ENCODE data around the gene NRP2. TPM values are rescaled to one million over a fixed set of nuclear protein-coding genes. Genes with fewer than 3 reads are reported as not detected.

The NRP2 gene
- total RNA-seq, 1 donor from 2014 or later = 90.3 TPM

DNA sequence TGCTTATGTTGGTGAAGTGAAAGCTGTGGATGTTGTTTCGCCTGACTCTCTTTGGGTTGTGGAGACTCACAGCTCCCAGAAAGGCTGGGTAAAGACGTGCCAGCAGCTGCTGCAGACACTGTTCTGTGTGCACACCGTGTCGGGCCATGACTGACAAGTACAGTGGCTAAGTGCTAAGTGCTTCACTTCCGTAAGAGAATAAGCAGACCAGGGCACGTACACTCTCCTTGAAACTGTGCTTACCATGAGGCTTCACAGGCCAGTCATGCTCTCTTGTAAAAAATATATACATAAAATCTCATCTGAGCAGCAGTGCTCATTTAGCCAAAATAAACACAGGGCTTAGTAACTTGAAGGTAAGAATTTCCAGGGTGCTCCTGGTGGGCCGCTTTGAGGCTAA lies 86.0 kb downstream of the NRP2 start:
- TF ChIP-seq, protein P1, sequence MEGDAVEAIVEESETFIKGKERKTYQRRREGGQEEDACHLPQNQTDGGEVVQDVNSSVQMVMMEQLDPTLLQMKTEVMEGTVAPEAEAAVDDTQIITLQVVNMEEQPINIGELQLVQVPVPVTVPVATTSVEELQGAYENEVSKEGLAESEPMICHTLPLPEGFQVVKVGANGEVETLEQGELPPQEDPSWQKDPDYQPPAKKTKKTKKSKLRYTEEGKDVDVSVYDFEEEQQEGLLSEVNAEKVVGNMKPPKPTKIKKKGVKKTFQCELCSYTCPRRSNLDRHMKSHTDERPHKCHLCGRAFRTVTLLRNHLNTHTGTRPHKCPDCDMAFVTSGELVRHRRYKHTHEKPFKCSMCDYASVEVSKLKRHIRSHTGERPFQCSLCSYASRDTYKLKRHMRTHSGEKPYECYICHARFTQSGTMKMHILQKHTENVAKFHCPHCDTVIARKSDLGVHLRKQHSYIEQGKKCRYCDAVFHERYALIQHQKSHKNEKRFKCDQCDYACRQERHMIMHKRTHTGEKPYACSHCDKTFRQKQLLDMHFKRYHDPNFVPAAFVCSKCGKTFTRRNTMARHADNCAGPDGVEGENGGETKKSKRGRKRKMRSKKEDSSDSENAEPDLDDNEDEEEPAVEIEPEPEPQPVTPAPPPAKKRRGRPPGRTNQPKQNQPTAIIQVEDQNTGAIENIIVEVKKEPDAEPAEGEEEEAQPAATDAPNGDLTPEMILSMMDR (conservative IDR thresholded peaks at IDR 0.05) = no peak
- H3K27ac Mint-ChIP-seq (ENCODE audit: unreplicated experiment) = no peak overlapping the region
- no peak overlapping the region for H3K4me3 Mint-ChIP-seq
- H3K4me1 Mint-ChIP-seq = peaks cover 54% of the 10 kb centered on the region
- no peak for DNase-seq (ENCODE audit: low read depth, low spot score)
- no peaks in the 10 kb centered on the region for H3K9me3 Mint-ChIP-seq
- peaks cover 12% of the 10 kb centered on the region for H3K36me3 Mint-ChIP-seq (ENCODE audit: low read depth)
- H3K27me3 Mint-ChIP-seq (ENCODE audit: low read depth) = no peaks in the 10 kb centered on the region

DNA sequence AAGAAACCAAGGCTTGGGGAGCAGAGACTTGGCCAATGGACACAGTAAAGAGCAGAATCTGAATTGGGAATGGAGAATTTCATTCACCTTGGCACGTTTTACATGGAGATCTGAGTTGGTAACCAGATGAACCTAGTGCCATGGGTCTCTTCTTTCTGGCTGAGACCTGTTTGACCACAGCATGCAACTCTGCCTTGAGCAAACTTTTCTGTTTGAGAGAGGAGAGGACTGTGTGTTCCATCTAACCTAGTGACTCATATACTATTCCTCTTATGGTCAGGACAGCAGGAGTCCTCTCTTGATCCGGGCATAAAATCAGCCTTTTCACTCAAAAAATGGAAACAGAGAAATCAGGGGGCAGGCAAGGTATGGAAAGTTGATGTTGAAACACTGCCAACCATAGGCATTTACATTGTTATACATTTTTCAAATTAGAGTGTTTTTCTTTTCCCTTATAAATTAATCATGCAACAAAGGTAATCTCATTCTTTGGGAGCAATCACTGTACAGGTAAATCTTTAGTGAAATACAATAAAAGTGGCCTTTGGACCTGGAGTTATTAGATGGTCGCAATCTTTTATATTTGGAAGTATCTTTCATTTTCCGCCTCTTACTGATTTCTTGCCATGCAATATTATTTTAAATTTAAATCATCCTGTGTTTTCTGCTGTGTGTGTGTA lies 86.7 kb downstream of the NRP2 start:
- Mint-ChIP-seq H3K36me3 (ENCODE audit: low read depth) (peaks cover 12% of the 10 kb centered on the region), H3K4me1 (peaks cover 48% of the 10 kb centered on the region)
- DNase-seq (ENCODE audit: low read depth, low spot score) = no peak

DNA sequence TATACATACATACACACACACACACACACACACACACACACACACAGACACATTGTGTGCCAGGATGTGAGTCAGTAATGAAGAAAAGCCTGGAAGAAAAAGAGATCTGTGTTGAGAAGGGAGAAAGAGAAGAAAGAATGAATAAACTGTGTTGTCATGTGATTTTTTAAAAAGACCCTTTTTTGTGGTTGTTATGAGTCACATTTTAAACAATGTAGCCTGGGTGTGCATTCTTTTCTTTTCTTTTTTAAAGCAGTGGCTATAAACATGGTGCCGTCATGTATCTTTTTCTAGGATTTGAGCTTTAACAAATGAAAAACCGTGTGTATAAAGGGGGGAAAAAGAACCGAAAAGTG lies 87.2 kb downstream of the NRP2 start:
- H3K27me3 Mint-ChIP-seq (ENCODE audit: low read depth) = no peaks in the 10 kb centered on the region
- TF ChIP-seq, protein P1 (conservative IDR thresholded peaks at IDR 0.05) = no peak
- peaks cover 48% of the 10 kb centered on the region for H3K4me1 Mint-ChIP-seq
- H3K27ac Mint-ChIP-seq (ENCODE audit: unreplicated experiment) = peak overlapping the region; percentile 93
- H3K36me3 Mint-ChIP-seq (ENCODE audit: low read depth) = peaks cover 12% of the 10 kb centered on the region
- no peak for DNase-seq (ENCODE audit: low read depth, low spot score)
- no peaks in the 10 kb centered on the region for H3K9me3 Mint-ChIP-seq
- no peak overlapping the region for H3K4me3 Mint-ChIP-seq

More for the DNA sequence above, 86.7 kb downstream of the NRP2 start:
- H3K27me3 Mint-ChIP-seq (ENCODE audit: low read depth) = no peaks in the 10 kb centered on the region
- no peak overlapping the region for H3K4me3 Mint-ChIP-seq
- no peak overlapping the region for H3K27ac Mint-ChIP-seq (ENCODE audit: unreplicated experiment)
- TF ChIP-seq, protein P1 (conservative IDR thresholded peaks at IDR 0.05) = no peak
- H3K9me3 Mint-ChIP-seq = no peaks in the 10 kb centered on the region

DNA sequence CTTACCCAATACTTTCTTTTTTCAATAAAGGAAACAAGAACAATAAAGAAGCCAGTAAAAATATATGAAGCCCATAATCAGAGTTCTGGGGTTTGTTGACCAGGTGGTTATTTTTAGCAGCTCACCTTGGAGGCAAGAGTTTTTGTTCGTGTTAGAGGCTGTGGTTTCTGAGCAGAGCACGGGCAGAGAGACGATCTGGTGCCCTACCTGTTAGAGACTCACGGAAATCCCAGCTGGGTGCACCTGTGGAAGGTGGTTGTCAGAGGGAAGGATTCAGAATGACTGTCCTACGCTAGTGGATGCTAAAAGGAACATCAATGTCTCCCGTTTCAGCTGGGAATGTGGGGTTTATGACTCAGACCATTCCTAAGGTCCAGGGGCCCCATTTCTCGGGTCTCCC lies 87.6 kb downstream of the NRP2 start:
- TF ChIP-seq, protein P1 (conservative IDR thresholded peaks at IDR 0.05) = no peak
- DNase-seq (ENCODE audit: low read depth, low spot score) = no peak
- Mint-ChIP-seq H3K27ac (ENCODE audit: unreplicated experiment) (no peak overlapping the region), H3K36me3 (ENCODE audit: low read depth) (peaks cover 12% of the 10 kb centered on the region), H3K9me3 (no peaks in the 10 kb centered on the region), H3K4me1 (peaks cover 48% of the 10 kb centered on the region), H3K27me3 (ENCODE audit: low read depth) (no peaks in the 10 kb centered on the region), H3K4me3 (no peak overlapping the region)

DNA sequence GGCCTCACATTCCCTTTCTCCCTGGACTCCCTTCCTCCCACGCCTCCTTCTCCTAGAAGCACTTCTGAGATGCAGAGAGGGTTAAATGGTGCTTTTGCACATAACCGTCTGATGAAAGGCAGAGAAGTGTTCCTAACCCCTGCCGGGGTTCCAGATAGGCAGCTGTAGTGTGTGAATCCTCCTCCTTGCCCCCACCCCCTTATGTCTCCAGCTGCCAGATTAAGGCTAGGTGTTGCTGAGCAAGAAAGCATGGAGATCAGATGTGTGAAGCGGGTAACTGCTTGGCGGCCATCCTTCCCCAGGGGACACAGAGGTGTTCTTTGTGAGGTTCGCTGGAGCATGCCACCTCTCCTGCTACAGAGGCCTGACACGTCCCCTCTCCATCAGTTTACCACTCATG lies 88.3 kb downstream of the NRP2 start:
- TF ChIP-seq, protein P1 (conservative IDR thresholded peaks at IDR 0.05) = no peak
- no peak for DNase-seq (ENCODE audit: low read depth, low spot score)
- Mint-ChIP-seq H3K27ac (ENCODE audit: unreplicated experiment) (no peak overlapping the region), H3K4me3 (no peak overlapping the region), H3K36me3 (ENCODE audit: low read depth) (peaks cover 9% of the 10 kb centered on the region), H3K27me3 (ENCODE audit: low read depth) (no peaks in the 10 kb centered on the region), H3K9me3 (no peaks in the 10 kb centered on the region), H3K4me1 (peaks cover 50% of the 10 kb centered on the region)

Data from neural crest cell (in vitro differentiated cells).